Hematopoietic multipotent progenitor cell treated with erythropoietin and hydrocortisone succinate and interleukin-3 and kit ligand, for 8 days (in vitro differentiated cells): ENCODE data around the gene UNC45A.
"Not testable (repeated sequence)": the region's sequence is repeated elsewhere in the genome, so short reads cannot be mapped to it uniquely, and the experiment has no call there.

Experiments
- DNase-seq: peaks from one replicate; pipeline ENCODE4 v3.0.0-alpha.2; 2015

UNC45A gene

GRCh38 chr15:90903733-90904536 lies 31.1 kb upstream of the UNC45A start:
- peak; percentile 84 for DNase-seq

GRCh38 chr15:90904746-90905145 lies 30.3 kb upstream of the UNC45A start:
- DNase-seq: no peak

GRCh38 chr15:90905306-90906180 lies 29.5 kb upstream of the UNC45A start:
- no peak for DNase-seq

GRCh38 chr15:90906181-90906849 lies 28.8 kb upstream of the UNC45A start:
- no peak for DNase-seq

- no peak for DNase-seq
Observed at GRCh38 chr15:90907051-90907660, 27.9 kb upstream of the UNC45A start.

- no peak for DNase-seq
Observed at GRCh38 chr15:90907838-90908507, 27.1 kb upstream of the UNC45A start.

GRCh38 chr15:90909449-90909848 lies 25.6 kb upstream of the UNC45A start:
- not testable (repeated sequence) for DNase-seq

- DNase-seq: no peak
Observed at GRCh38 chr15:90909976-90910375, 25.1 kb upstream of the UNC45A start.

GRCh38 chr15:90910441-90911301 lies 24.4 kb upstream of the UNC45A start:
- DNase-seq: no peak

- no peak for DNase-seq
Observed at GRCh38 chr15:90911302-90911623, 23.8 kb upstream of the UNC45A start.

GRCh38 chr15:90911906-90912769 lies 22.9 kb upstream of the UNC45A start:
- no peak for DNase-seq

- DNase-seq: no peak
Observed at GRCh38 chr15:90912770-90913075, 22.4 kb upstream of the UNC45A start.

GRCh38 chr15:90913398-90913944 lies 21.6 kb upstream of the UNC45A start:
- DNase-seq: no peak

- no peak for DNase-seq
Observed at GRCh38 chr15:90914305-90915080, 20.6 kb upstream of the UNC45A start.

- no peak for DNase-seq
Observed at GRCh38 chr15:90915216-90915807, 19.8 kb upstream of the UNC45A start.

GRCh38 chr15:90915808-90916440 lies 19.2 kb upstream of the UNC45A start:
- no peak for DNase-seq

GRCh38 chr15:90916461-90916860 lies 18.6 kb upstream of the UNC45A start:
- DNase-seq: no peak

- no peak for DNase-seq
Observed at GRCh38 chr15:90917569-90917968, 17.5 kb upstream of the UNC45A start.
